Endothelial cell of umbilical vein (primary cell): ENCODE results near the gene UTF1. TPM values are rescaled to one million over a fixed set of nuclear protein-coding genes. Genes with fewer than 3 reads are reported as not detected.

Experiments
- BruUV-seq: library from RNA; stranded (reverse); fragments of 400-500 nt; replicated peaks from 2 replicates; lab custom pipeline; 2021; lab: Mats Ljungman, UMichigan
- CTCF ChIA-PET: fragments of 300-600, 350-600 bp; sonication (Branson Sonifier 250); formaldehyde crosslinking; loops from one replicate; lab custom pipeline; 2021; ENCODE audit warnings: antibody characterized with exemption, inconsistent platforms; lab: Charles Lee
- POLR2A ChIA-PET: fragments of 300-600, 350-600 bp; sonication (Branson Sonifier 250); formaldehyde crosslinking; loops from one replicate; lab custom pipeline; 2021; ENCODE audit warnings: antibody characterized with exemption, inconsistent platforms; lab: Charles Lee
- DNase-seq: peaks from one replicate; pipeline ENCODE4 v3.0.0-alpha.2; 2011; ENCODE audit warnings: low read depth, low spot score
- FAIRE-seq: peaks from 2 replicates; lab custom pipeline; 2011; peaks lifted over from hg19 to GRCh38; lab: Jason Lieb, UNC
- H2AFZ ChIP-seq: 2 replicates; pipeline ENCODE4 v1.6.0; 2012; ENCODE audit warnings: low read depth, low read length, control low read depth, inconsistent platforms
- H3K27ac ChIP-seq: 2 replicates; pipeline ENCODE4 v1.5.1; 2011; ENCODE audit warnings: low read depth, mild to moderate bottlenecking, control low read depth, low read length, moderate library complexity; ENCODE audit not compliant: insufficient read depth
- H3K27me3 ChIP-seq, 2 experiments: 2 replicates each; pipeline versions ENCODE4 v1.6.0 to v1.6.1; 2011; ENCODE audit warnings: low read length in 2 of 2, mixed read lengths in 1 of 2; ENCODE audit not compliant: control insufficient read depth in 2 of 2, insufficient read depth in 2 of 2
- H3K36me3 ChIP-seq, 2 experiments: 2 replicates in 1 of 2; 3 replicates in 1 of 2; pipeline ENCODE4 v1.5.1; 2011; ENCODE audit warnings: low read length in 2 of 2, mild to moderate bottlenecking in 1 of 2, moderate library complexity in 1 of 2; ENCODE audit not compliant: control insufficient read depth in 2 of 2, insufficient read depth in 2 of 2; ENCODE audit errors: extremely low read depth in 1 of 2
- H3K4me1 ChIP-seq: 3 replicates; pipeline ENCODE4 v1.5.1; 2011; ENCODE audit warnings: mild to moderate bottlenecking, low read length; ENCODE audit not compliant: control insufficient read depth, insufficient read depth; ENCODE audit errors: extremely low read depth
- H3K4me2 ChIP-seq: 2 replicates; pipeline ENCODE4 v1.6.1; 2011; ENCODE audit warnings: low read length, control low read depth, mixed read lengths; ENCODE audit not compliant: insufficient read depth
- H3K4me3 ChIP-seq, 3 experiments: fragments of 200-600 bp in 1 of 3; sonication (generic), shearing (Covaris generic) in 1 of 3; replicated peaks in 1 of 3; 2 replicates each; pipeline ENCODE4 v1.5.1; 2011 to 2016; ENCODE audit warnings: control low read depth in 3 of 3, low read length in 3 of 3, mild to moderate bottlenecking in 2 of 3, inconsistent platforms in 1 of 3, low read depth in 1 of 3, moderate library complexity in 1 of 3; ENCODE audit not compliant: insufficient read depth in 1 of 3
- H3K79me2 ChIP-seq: 2 replicates; pipeline ENCODE4 v1.6.0; 2012; ENCODE audit warnings: low read length, inconsistent platforms; ENCODE audit not compliant: control insufficient read depth, insufficient read depth
- H3K9ac ChIP-seq: replicated peaks from 2 replicates; pipeline ENCODE3; 2011; ENCODE audit warnings: low read length, control low read depth; ENCODE audit not compliant: insufficient read depth; ENCODE audit errors: extremely low read depth
- H3K9me1 ChIP-seq: replicated peaks from 3 replicates; pipeline ENCODE4 v1.6.0; 2011; ENCODE audit warnings: mild to moderate bottlenecking, low read length; ENCODE audit not compliant: control insufficient read depth, insufficient read depth; ENCODE audit errors: extremely low read depth
- H3K9me3 ChIP-seq: replicated peaks from 2 replicates; pipeline ENCODE4 v1.5.1; 2012; ENCODE audit warnings: low read length, inconsistent platforms; ENCODE audit not compliant: control insufficient read depth, insufficient read depth
- H4K20me1 ChIP-seq: replicated peaks from 2 replicates; pipeline ENCODE3; 2011; ENCODE audit warnings: mild to moderate bottlenecking, low read length; ENCODE audit not compliant: control insufficient read depth, insufficient read depth; ENCODE audit errors: extremely low read depth
- CTCF ChIP-seq, 2 donors: IDR thresholded peaks; 1 replicate in 1 of 2; 2 replicates in 1 of 2; pipeline ENCODE4 v1.5.1; 2011; ENCODE audit warnings: low read length in 2 of 2, mild to moderate bottlenecking in 2 of 2, moderate library complexity in 2 of 2, control low read depth in 1 of 2, inconsistent platforms in 1 of 2, low read depth in 1 of 2; ENCODE audit not compliant: insufficient read depth in 1 of 2; ENCODE audit errors: extremely low read depth in 1 of 2
- EZH2 ChIP-seq: IDR thresholded peaks from 2 replicates; pipeline ENCODE4 v1.6.1; 2012; ENCODE audit warnings: borderline replicate concordance, low read depth, mild to moderate bottlenecking, moderate library complexity, low read length, inconsistent platforms; ENCODE audit not compliant: severe bottlenecking
- FOS ChIP-seq: IDR thresholded peaks from 2 replicates; pipeline ENCODE4 v1.6.1; 2011; ENCODE audit warnings: mild to moderate bottlenecking, low read length, moderate library complexity, borderline replicate concordance; ENCODE audit not compliant: insufficient read depth
- GATA2 ChIP-seq: IDR thresholded peaks from 2 replicates; pipeline ENCODE4 v1.7.0; 2011; ENCODE audit warnings: low read depth, mild to moderate bottlenecking, moderate library complexity, mixed read lengths, low read length; ENCODE audit not compliant: insufficient read length, insufficient read depth
- JUN ChIP-seq: IDR thresholded peaks from 2 replicates; pipeline ENCODE4 v1.6.1; 2011; ENCODE audit warnings: borderline replicate concordance, low read depth; ENCODE audit not compliant: insufficient read length, insufficient read depth
- MAX ChIP-seq: IDR thresholded peaks from 2 replicates; pipeline ENCODE4 v1.6.1; 2011; ENCODE audit not compliant: insufficient read depth, insufficient read length
- MYC ChIP-seq: IDR thresholded peaks from one replicate; pipeline ENCODE4 v1.6.1; 2011; ENCODE audit warnings: mild to moderate bottlenecking, low read depth, low read length
- POLR2A ChIP-seq: IDR thresholded peaks from 2 replicates; pipeline ENCODE4 v1.6.1; 2012; ENCODE audit warnings: low read depth, mild to moderate bottlenecking, control low read depth, low read length
- POLR2AphosphoS5 ChIP-seq: IDR thresholded peaks from 2 replicates; pipeline ENCODE4 v1.6.1; 2012; ENCODE audit warnings: low read depth, mild to moderate bottlenecking, control low read depth, low read length, moderate library complexity; ENCODE audit not compliant: insufficient read depth
- dilution Hi-C: fragments of 300-500 bp; cut with MboI; formaldehyde crosslinking; loops from one replicate; pipeline ENCODE4 v1.15.0; 2019; ENCODE audit warnings: low sequenced_read_pairs; ENCODE audit not compliant: extremely low pct_ligation_motif_present
- intact Hi-C: fragments of 100-400 bp; cut with micrococcal nuclease; formaldehyde crosslinking; loops from one replicate; pipeline ENCODE4 v1.10.0; 2022
- polyA plus RNA-seq, 4 experiments: library from polyadenylated mRNA; depleted of rRNA in 3 of 4; stranded (reverse) in 3 of 4; unstranded in 1 of 4; fragments of >200 nt; gene quantifications; 2 replicates each; pipeline versions ENCODE4 v1.2.1 to v1.2.3, GENCODE V29; 2011 to 2012; ENCODE audit warnings: missing spikeins in 1 of 4
- total RNA-seq: library from RNA; stranded (reverse); gene quantifications from 2 replicates; pipeline ENCODE4 v1.2.3, GENCODE V29; 2021

Gene UTF1
- total and polyA plus RNA-seq, 2 donors (not counting 3 experiments of a cell fraction or from before 2014, with no cell fraction given) = not detected

GRCh38 chr10:133276435-133277201 lies 46.6 kb downstream of the UTF1 start, which contains the start of gene ADAM8:
TSS of gene ADAM8 (minus strand) at chr10:133276868. CDS start at chr10:133276817, 51 bp downstream.
- no peaks in the 10 kb centered on the region for H3K9me3 ChIP-seq
- intact Hi-C loops (no loop called here), dilution Hi-C loops (no loop called here)
- peaks cover 0 to 10% of the 10 kb centered on the region in 2 experiments for H3K36me3 ChIP-seq
- no TSS peak for BruUV-seq
- no peak within 1 kb of the TSS for H3K27ac ChIP-seq
- no peaks in the 10 kb centered on the region for H3K79me2 ChIP-seq
- no peak within 1 kb of the TSS for H2AFZ ChIP-seq
- DNase-seq (no peak), FAIRE-seq (no peak)
- H4K20me1 ChIP-seq = no peaks in the 10 kb centered on the region
- TF ChIP-seq EZH2 (peak; percentile 71), POLR2A (no peak)
- ChIA-PET CTCF (no interaction called here), POLR2A (no interaction called here)
- no peak within 1 kb of the TSS for H3K4me2 ChIP-seq
- H3K9me1 ChIP-seq = no peaks in the 10 kb centered on the region
- no peaks in the 10 kb centered on the region for H3K4me1 ChIP-seq
- H3K27me3 ChIP-seq = peaks cover 5 to 10% of the 10 kb centered on the region in 2 experiments
- no peak within 1 kb of the TSS for H3K4me3 ChIP-seq
- H3K9ac ChIP-seq = no peak within 1 kb of the TSS

- dilution Hi-C loops = no loop called here
- H3K9me3 ChIP-seq = no peaks in the 10 kb centered on the region
- TF ChIP-seq MYC (no peak), POLR2A (no peak), FOS (no peak), CTCF (IDR thresholded peaks at IDR 0.05; ENCODE audit: extremely low read depth in 1 of 2, insufficient read depth in 1 of 2, low read depth in 1 of 2, low read length in 2 of 2) (no peak), EZH2 (no peak), GATA2 (no peak), POLR2AphosphoS5 (no peak), JUN (no peak), MAX (no peak)
- H2AFZ ChIP-seq = no peak overlapping the region
- no peaks in the 10 kb centered on the region for H3K79me2 ChIP-seq
- intact Hi-C loops = no loop called here
- ChIA-PET CTCF (interaction anchor here (1.2 to 1.5 kb wide), 2 partner anchors 14 to 315 kb away, joined by 3 to 6 read pairs; no protein-coding TSS in a partner anchor), POLR2A (no interaction called here)
- H3K4me2 ChIP-seq = no peak overlapping the region
- no peak for DNase-seq
- H3K27me3 ChIP-seq = peaks cover 5 to 10% of the 10 kb centered on the region in 2 experiments
- no TSS peak for BruUV-seq
- H3K9me1 ChIP-seq = no peaks in the 10 kb centered on the region
- H3K9ac ChIP-seq = no peak overlapping the region
- H3K27ac ChIP-seq = no peak overlapping the region
- no peak for FAIRE-seq
- peaks cover 0 to 12% of the 10 kb centered on the region in 2 experiments for H3K36me3 ChIP-seq
- no peaks in the 10 kb centered on the region for H4K20me1 ChIP-seq
- no peaks in the 10 kb centered on the region for H3K4me1 ChIP-seq
- H3K4me3 ChIP-seq = no peak overlapping the region
Measured at GRCh38 chr10:133277277-133277992, 47.4 kb downstream of the UTF1 start.
